Stimulated activated CD8-positive, alpha-beta memory T cell treated with anti-CD3 and anti-CD28 coated beads, Interleukin-15, amount 100 ng/mL, for 24 hours (primary cell): ENCODE results near the gene NDE1.

ENCODE experiments used
- DNase-seq: peaks from one replicate; pipeline ENCODE4 v3.0.0-alpha.2; 2020; ENCODE audit warnings: low read depth

The NDE1 gene

GRCh38 chr16:15737140-15737644 is 87.1 kb downstream of the NDE1 start:
- DNase-seq, result no peak

- no peak for DNase-seq
Measured at GRCh38 chr16:15739464-15739863, 89.4 kb downstream of the NDE1 start.

- DNase-seq, result no peak
Measured at GRCh38 chr16:15739950-15740349, 89.9 kb downstream of the NDE1 start.

DNA sequence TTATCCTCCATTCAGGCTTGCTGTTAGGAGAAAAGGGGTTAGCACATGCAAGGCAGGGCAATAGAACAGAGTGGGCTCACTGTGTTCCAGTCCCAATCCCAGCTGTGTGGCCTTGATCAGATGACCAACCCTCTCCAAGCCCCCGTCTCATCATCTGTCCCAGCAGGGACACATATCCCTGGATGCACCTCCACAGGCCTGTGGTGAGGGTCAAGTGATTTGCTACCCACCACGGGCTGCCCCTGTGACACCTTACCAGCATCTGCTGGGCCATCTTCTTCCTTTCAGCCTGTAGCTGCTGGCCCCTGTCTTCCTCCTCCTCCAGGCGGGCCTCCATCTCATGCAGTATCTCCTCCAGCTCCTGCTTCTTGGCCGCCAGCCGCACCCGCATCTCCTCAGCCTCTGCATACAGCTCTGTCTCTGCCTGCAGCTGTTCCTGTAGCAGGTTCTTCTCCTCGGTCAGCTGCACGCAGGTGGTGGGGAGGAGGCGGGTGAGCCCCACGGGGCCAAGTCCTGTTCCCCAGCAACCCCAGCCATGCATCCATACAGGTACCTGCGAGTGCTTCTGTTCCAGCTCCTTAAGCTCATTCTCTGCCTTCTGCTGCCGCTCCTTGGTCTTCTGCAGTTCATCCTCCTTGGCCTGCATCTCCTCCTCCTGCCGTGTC is 91.3 kb downstream of the NDE1 start:
- DNase-seq, result no peak

DNA sequence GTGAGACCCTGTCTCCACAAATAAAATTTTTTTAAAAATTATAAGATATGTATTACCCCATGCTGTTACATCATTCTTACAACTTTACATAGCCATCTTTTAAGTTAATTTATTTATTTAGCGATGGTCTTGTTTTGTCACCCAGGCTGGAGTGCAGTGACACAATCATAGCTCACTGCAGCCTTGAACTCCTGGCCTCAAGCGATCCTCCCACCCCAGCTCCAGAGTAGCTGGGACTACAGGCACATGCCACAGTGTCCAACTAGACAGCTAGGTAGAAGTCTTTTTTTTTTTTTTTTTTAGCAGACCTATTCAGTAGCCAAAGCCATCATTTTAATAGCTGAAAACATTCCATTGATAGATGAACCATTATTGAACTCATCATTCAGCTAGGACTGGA is 92.7 kb downstream of the NDE1 start:
- DNase-seq, result no peak

DNA sequence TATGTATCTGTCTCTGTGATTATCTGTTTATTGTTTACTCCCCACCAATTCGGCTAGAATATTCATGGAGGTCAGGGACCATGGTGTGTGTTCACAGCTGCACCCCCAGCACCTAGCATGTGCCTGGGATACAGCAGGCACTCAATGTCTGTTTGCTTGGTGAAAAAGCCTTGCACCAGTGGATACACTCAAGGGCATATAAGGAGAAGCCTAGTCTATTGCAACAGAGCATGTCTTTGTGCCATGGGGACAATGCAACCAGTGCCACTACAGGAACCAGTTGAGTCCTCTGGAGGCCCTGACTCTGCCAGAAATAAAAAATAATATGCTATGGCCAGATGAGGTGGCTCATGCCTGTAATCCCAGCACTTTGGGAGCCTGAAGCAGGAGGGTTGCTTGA is 93.6 kb downstream of the NDE1 start:
- DNase-seq, result no peak

GRCh38 chr16:15746332-15746731 is 96.3 kb downstream of the NDE1 start:
- no peak for DNase-seq

- no peak for DNase-seq
Measured at GRCh38 chr16:15747937-15748336, 97.9 kb downstream of the NDE1 start.

DNA sequence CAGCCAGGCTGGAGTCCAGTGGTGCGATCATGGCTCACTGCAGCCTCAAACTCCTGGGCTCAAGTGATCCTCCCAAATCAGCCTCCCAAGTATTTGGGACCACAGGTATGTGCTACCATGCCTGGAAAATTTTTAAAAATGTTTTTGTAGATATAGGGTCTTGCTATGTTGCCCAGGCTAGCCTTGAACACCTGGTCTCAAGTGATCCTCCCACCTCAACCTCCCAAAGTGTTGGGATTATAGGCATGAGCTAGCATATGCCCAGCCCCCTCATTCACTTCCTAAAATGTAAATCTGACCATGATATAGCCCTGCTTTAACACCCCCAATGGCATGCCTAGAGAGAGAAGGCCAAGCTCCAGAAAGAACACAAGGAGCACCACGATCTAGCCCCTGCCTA is 98.6 kb downstream of the NDE1 start:
- DNase-seq, result no peak

DNA sequence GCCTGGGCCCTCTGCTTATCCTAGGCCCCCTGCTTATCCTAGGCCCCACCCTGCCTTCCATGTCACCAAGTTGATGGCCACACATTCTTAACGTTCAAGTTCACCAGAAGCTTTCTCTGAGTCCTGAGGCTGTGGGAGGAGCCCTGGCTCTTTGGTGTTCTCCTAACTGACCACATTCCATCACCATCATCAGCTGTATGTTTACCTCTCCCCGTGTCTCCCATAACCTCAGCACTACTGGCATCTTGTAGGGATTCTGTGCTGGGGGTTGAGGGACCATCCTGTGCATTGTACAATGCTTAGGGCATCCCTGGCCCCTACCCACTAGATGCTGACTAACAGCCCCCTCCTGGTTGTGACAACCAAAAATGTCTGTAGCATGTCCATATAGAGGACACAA is 99.3 kb downstream of the NDE1 start:
- no peak for DNase-seq

GRCh38 chr16:15749985-15750384 is 99.9 kb downstream of the NDE1 start:
- DNase-seq, result no peak

DNA sequence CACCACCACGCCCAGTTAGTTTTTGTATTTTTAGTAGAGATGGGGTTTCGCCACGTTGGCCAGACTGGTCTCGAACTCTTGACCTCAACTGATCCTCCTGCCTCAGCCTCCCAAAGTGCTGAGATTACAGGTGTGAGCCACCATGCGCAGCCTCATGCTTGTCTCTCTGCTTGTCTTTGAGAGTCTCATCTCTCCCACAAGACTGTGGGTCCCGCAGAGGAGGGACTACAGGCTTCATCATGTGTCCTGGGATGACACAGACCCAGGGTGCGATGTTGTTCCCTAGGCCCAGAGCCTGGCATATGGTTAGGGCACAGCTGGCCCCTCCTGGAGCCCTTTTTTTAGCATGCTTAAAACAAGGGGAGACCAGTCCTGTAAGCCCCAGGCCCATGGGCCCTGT is 101.9 kb downstream of the NDE1 start:
- no peak for DNase-seq

DNA sequence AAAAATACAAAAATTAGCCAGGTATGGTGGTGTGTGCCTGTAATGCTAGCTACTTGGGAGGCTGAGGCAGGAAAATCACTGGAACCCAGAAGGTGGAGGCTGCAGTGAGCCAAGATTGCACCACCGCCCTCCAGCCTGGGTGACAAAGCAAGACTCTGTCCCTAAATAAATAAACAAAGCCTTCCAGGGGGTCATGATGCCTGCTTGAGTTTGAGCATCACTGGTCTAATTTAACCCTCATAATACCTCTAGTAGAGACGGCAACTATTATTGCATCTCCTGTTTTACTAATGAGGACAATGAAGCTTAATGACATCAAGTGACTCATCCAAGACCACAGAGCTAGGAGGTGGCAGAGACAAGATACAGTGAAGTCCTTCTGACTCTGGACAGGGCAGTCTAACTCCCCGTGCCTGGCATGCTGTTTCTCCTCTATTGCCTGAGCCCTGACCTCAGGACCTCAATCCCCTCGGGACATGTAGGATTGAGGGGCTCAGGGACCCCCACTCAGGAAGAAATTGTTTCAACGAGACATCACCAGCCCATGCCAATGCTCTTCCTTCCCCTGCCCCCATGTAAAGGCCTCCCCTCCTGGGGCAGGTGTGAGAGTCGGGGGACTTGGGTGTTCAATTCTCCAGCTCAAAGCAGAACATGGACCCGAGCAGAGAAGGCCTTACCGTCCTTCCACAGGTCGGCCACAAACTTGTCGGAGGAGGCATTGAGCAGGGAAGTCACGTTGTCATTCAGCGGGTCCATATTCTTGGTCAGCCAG is 102.9 kb downstream of the NDE1 start:
- DNase-seq, result no peak

DNA sequence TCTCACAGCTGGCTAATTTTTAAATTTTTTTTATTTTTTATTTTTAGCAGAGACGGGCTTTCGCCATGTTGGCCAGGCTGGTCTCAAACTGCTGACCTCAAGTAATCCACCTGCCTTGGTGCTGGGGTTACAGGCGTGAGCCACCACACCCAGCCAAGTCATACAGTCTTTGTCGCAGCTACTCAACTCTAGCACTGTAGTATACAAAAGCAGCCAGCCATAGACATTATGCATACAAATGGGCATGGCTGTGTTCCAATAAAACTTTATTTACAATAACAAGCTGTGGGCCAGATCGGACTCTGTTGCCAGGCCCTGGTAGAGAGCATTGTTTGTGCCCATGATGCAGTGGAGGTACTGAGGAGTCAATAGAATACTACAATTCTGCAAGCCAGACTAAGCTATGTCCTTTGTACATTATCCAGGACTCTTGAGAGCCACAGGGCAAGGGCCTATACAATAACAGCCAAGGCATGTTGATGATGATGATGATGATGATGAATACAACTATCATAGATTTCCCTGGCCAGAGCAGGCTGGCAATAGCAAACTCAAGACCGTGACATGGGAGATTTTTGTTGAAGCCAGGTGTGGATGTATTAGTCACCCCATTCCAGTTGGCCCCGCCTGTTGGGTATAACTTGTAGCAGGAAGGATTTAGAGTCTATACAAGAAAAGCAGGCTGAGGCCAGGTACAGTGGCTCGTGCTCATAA is 104.9 kb downstream of the NDE1 start:
- no peak for DNase-seq

DNA sequence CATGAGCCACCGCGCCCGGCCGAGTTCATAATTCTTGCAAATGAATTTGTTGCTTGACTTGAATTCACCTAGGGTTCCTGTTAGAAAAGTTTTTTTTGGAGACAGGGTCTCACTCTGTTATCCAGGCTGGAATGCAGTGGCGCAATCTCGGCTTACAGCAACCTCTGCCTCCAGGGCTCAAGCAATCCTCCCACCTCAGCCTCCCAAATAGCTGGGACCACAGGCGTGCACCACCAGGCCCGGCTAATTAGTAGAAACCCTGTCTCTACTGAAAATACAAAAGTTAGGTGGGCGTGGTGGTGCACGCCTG is 107.0 kb downstream of the NDE1 start:
- no peak for DNase-seq

- DNase-seq, result no peak
Measured at GRCh38 chr16:15757630-15758251, 107.7 kb downstream of the NDE1 start.

- no peak for DNase-seq
Measured at GRCh38 chr16:15759070-15759469, 109.0 kb downstream of the NDE1 start.

GRCh38 chr16:15760129-15760528 is 110.1 kb downstream of the NDE1 start:
- DNase-seq, result no peak

GRCh38 chr16:15764112-15764511 is 114.1 kb downstream of the NDE1 start:
- no peak for DNase-seq

- DNase-seq, result no peak
Measured at GRCh38 chr16:15765116-15765515, 115.1 kb downstream of the NDE1 start.

DNA sequence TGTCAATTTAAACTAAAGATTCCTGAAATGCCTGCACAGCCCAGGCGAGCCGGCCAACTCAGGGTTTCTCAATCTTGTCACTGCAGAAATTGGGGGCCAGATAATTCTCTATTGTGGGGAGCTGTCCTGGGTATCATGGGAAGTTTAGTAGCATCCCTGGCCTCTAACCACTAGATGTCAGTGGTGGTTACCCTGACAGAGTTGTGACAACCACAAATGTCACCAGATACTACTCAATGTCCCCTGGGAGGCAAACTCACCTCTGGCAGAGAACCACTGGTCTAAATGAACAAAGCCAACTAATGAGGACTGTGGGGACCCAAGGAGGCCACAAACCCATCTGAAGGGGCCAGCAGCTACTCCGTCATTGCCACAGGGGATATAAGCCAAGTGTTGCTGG is 115.8 kb downstream of the NDE1 start:
- no peak for DNase-seq

- DNase-seq, result no peak
Measured at GRCh38 chr16:15766918-15767317, 116.9 kb downstream of the NDE1 start.

GRCh38 chr16:15768201-15768600 is 118.2 kb downstream of the NDE1 start:
- DNase-seq, result no peak
